Glutamatergic neuron (in vitro differentiated cells): Measurements from ENCODE around the gene RGS6. TPM values are rescaled to one million over a fixed set of nuclear protein-coding genes. Genes with fewer than 3 reads are reported as not detected.
A peak's percentile ranks its signal among the peaks of the same experiment; 100 is the strongest.

Experiments used
- DNase-seq: peaks from one replicate; pipeline ENCODE4 v3.0.0; 2022
- H3K27ac Mint-ChIP-seq: one replicate; pipeline ENCODE4 v1.8.0; 2020; ENCODE audit warnings: mild to moderate bottlenecking, mixed read lengths, inconsistent platforms; ENCODE audit not compliant: unreplicated experiment
- H3K27me3 Mint-ChIP-seq: one replicate; pipeline ENCODE4 v1.8.0; 2020; ENCODE audit warnings: mild to moderate bottlenecking, moderate library complexity, mixed read lengths, inconsistent platforms; ENCODE audit not compliant: unreplicated experiment
- H3K36me3 Mint-ChIP-seq: one replicate; pipeline ENCODE4 v1.8.0; 2020; ENCODE audit warnings: mild to moderate bottlenecking, mixed read lengths, inconsistent platforms; ENCODE audit not compliant: unreplicated experiment
- H3K4me1 Mint-ChIP-seq: one replicate; pipeline ENCODE4 v1.8.0; 2020; ENCODE audit warnings: mild to moderate bottlenecking, low read depth, mixed read lengths, inconsistent platforms; ENCODE audit not compliant: unreplicated experiment
- H3K4me3 Mint-ChIP-seq: one replicate; pipeline ENCODE4 v1.8.0; 2020; ENCODE audit warnings: mild to moderate bottlenecking, mixed read lengths, inconsistent platforms; ENCODE audit not compliant: unreplicated experiment
- H3K9me3 Mint-ChIP-seq: one replicate; pipeline ENCODE4 v1.8.0; 2020; ENCODE audit warnings: mild to moderate bottlenecking, moderate library complexity, mixed read lengths, inconsistent platforms; ENCODE audit not compliant: unreplicated experiment
- CTCF ChIP-seq: fragments of 200-600 bp; sonication (generic); IDR thresholded peaks from one replicate; pipeline ENCODE4 v1.5.0; 2021; ENCODE audit not compliant: partially characterized antibody, unreplicated experiment
- total RNA-seq: library from RNA; stranded (reverse); fragmentation: NEBNext Ultra II Directional; extraction: Animal tissue kit (Norgen Biotek cat#: 25700); gene quantifications from one replicate; pipeline ENCODE4 v1.2.1, GENCODE V29; 2021; ENCODE audit not compliant: unreplicated experiment

Gene RGS6
- total RNA-seq, 1 donor from 2014 or later = 1.2 TPM

DNA sequence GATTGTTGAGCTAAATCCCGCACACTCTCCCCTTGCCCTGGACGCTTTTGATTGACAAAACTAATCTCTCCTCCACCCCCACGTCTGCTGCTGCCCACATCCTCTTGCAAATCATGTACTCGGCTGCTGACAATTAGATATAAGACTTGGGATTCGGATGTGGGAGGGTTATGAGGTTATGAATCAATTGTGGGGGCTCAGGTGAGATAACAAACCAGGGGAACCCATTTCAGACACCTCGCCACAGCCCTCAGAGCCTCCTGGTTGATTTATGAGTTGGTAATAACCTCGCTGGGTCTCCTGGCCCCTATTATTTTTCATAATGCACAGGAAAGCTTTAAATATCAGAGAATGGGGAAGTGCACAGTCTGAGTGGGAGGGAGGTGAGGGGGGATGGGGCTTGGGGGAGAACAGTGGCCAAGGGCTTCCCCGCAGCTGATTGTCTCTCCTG lies 511.8 kb downstream of the RGS6 start:
- Mint-ChIP-seq H3K27me3 (peaks cover 7% of the 10 kb centered on the region), H3K27ac (no peak overlapping the region), H3K9me3 (no peaks in the 10 kb centered on the region), H3K4me3 (no peak overlapping the region), H3K36me3 (no peaks in the 10 kb centered on the region), H3K4me1 (peaks cover 6% of the 10 kb centered on the region)
- no peak for TF ChIP-seq CTCF
- DNase-seq = no peak

- no peak for DNase-seq
- Mint-ChIP-seq H3K4me3 (no peak overlapping the region), H3K27me3 (peaks cover 5% of the 10 kb centered on the region), H3K36me3 (no peaks in the 10 kb centered on the region), H3K27ac (no peak overlapping the region), H3K9me3 (no peaks in the 10 kb centered on the region), H3K4me1 (peaks cover 12% of the 10 kb centered on the region)
- TF ChIP-seq CTCF = no peak
Observed at GRCh38 chr14:72444701-72445100, 512.5 kb downstream of the RGS6 start.

GRCh38 chr14:72448212-72448611 lies 516.0 kb downstream of the RGS6 start:
- TF ChIP-seq CTCF = no peak
- no peak for DNase-seq
- peaks cover 10% of the 10 kb centered on the region for H3K27me3 Mint-ChIP-seq
- H3K4me1 Mint-ChIP-seq = peaks cover 34% of the 10 kb centered on the region
- H3K27ac Mint-ChIP-seq = no peak overlapping the region
- H3K9me3 Mint-ChIP-seq = no peaks in the 10 kb centered on the region
- H3K4me3 Mint-ChIP-seq = no peak overlapping the region
- H3K36me3 Mint-ChIP-seq = no peaks in the 10 kb centered on the region

GRCh38 chr14:72450473-72451044 lies 518.3 kb downstream of the RGS6 start:
- H3K4me1 Mint-ChIP-seq = peaks cover 33% of the 10 kb centered on the region
- H3K4me3 Mint-ChIP-seq = no peak overlapping the region
- H3K9me3 Mint-ChIP-seq = no peaks in the 10 kb centered on the region
- no peaks in the 10 kb centered on the region for H3K36me3 Mint-ChIP-seq
- H3K27ac Mint-ChIP-seq = peak overlapping the region; percentile 83
- no peak for TF ChIP-seq CTCF
- DNase-seq = no peak
- H3K27me3 Mint-ChIP-seq = peaks cover 10% of the 10 kb centered on the region

- no peaks in the 10 kb centered on the region for H3K9me3 Mint-ChIP-seq
- peak; percentile 38 for DNase-seq
Observed at GRCh38 chr14:72451054-72451972, 519.1 kb downstream of the RGS6 start.

More at GRCh38 chr14:72451054-72451972, 519.1 kb downstream of the RGS6 start:
- peak overlapping the region; percentile 31 for H3K4me3 Mint-ChIP-seq
- H3K27ac Mint-ChIP-seq = peak overlapping the region; percentile 83
- no peaks in the 10 kb centered on the region for H3K36me3 Mint-ChIP-seq
- no peak for TF ChIP-seq CTCF
- H3K4me1 Mint-ChIP-seq = peaks cover 33% of the 10 kb centered on the region
- peaks cover 10% of the 10 kb centered on the region for H3K27me3 Mint-ChIP-seq
